Measurements from ENCODE around the gene PHF21B.

GRCh38 chr22:44848296-44848741 lies 161.5 kb downstream of the PHF21B start:
- TF ChIP-seq, protein P1, sequence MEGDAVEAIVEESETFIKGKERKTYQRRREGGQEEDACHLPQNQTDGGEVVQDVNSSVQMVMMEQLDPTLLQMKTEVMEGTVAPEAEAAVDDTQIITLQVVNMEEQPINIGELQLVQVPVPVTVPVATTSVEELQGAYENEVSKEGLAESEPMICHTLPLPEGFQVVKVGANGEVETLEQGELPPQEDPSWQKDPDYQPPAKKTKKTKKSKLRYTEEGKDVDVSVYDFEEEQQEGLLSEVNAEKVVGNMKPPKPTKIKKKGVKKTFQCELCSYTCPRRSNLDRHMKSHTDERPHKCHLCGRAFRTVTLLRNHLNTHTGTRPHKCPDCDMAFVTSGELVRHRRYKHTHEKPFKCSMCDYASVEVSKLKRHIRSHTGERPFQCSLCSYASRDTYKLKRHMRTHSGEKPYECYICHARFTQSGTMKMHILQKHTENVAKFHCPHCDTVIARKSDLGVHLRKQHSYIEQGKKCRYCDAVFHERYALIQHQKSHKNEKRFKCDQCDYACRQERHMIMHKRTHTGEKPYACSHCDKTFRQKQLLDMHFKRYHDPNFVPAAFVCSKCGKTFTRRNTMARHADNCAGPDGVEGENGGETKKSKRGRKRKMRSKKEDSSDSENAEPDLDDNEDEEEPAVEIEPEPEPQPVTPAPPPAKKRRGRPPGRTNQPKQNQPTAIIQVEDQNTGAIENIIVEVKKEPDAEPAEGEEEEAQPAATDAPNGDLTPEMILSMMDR (IDR thresholded peaks at IDR 0.05), result no peak
- no peak for TF ChIP-seq POLR2A (IDR thresholded peaks at IDR 0.05)
- no peak for TF ChIP-seq EP300 (IDR thresholded peaks at IDR 0.05)
- no peak for TF ChIP-seq POLR2AphosphoS5 (IDR thresholded peaks at IDR 0.05)

All from suprapubic skin (tissue), 4 donors.